ENCODE measurements around the gene SPRY4.

SPRY4 gene

GRCh38 chr5:142281008-142281367, 43.8 kb downstream of the SPRY4 start:
- no peak overlapping the region for H3K27ac ChIP-seq (replicated peaks)
- no peaks in the 10 kb centered on the region for H3K27me3 ChIP-seq (ENCODE audit: insufficient read depth, poor library complexity, severe bottlenecking)
- H3K4me3 ChIP-seq (replicated peaks; ENCODE audit: insufficient read depth, low read length): no peak overlapping the region
- no peak for DNase-seq (ENCODE audit: low read depth in 1 of 2, low spot score in 1 of 2)
- TF ChIP-seq POLR2AphosphoS5 (IDR thresholded peaks at IDR 0.05; ENCODE audit: low read depth) (no peak), GABPA (IDR thresholded peaks at IDR 0.05; ENCODE audit: low read depth) (no peak), CTCF (IDR thresholded peaks at IDR 0.05; ENCODE audit: insufficient read depth, low read length) (no peak), SPI1 (IDR thresholded peaks at IDR 0.05; ENCODE audit: borderline replicate concordance, low read depth) (no peak)
- TF ChIP-seq, protein P1, sequence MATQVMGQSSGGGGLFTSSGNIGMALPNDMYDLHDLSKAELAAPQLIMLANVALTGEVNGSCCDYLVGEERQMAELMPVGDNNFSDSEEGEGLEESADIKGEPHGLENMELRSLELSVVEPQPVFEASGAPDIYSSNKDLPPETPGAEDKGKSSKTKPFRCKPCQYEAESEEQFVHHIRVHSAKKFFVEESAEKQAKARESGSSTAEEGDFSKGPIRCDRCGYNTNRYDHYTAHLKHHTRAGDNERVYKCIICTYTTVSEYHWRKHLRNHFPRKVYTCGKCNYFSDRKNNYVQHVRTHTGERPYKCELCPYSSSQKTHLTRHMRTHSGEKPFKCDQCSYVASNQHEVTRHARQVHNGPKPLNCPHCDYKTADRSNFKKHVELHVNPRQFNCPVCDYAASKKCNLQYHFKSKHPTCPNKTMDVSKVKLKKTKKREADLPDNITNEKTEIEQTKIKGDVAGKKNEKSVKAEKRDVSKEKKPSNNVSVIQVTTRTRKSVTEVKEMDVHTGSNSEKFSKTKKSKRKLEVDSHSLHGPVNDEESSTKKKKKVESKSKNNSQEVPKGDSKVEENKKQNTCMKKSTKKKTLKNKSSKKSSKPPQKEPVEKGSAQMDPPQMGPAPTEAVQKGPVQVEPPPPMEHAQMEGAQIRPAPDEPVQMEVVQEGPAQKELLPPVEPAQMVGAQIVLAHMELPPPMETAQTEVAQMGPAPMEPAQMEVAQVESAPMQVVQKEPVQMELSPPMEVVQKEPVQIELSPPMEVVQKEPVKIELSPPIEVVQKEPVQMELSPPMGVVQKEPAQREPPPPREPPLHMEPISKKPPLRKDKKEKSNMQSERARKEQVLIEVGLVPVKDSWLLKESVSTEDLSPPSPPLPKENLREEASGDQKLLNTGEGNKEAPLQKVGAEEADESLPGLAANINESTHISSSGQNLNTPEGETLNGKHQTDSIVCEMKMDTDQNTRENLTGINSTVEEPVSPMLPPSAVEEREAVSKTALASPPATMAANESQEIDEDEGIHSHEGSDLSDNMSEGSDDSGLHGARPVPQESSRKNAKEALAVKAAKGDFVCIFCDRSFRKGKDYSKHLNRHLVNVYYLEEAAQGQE (IDR thresholded peaks at IDR 0.05; ENCODE audit: insufficient replicate concordance, low read depth): no peak

DNA sequence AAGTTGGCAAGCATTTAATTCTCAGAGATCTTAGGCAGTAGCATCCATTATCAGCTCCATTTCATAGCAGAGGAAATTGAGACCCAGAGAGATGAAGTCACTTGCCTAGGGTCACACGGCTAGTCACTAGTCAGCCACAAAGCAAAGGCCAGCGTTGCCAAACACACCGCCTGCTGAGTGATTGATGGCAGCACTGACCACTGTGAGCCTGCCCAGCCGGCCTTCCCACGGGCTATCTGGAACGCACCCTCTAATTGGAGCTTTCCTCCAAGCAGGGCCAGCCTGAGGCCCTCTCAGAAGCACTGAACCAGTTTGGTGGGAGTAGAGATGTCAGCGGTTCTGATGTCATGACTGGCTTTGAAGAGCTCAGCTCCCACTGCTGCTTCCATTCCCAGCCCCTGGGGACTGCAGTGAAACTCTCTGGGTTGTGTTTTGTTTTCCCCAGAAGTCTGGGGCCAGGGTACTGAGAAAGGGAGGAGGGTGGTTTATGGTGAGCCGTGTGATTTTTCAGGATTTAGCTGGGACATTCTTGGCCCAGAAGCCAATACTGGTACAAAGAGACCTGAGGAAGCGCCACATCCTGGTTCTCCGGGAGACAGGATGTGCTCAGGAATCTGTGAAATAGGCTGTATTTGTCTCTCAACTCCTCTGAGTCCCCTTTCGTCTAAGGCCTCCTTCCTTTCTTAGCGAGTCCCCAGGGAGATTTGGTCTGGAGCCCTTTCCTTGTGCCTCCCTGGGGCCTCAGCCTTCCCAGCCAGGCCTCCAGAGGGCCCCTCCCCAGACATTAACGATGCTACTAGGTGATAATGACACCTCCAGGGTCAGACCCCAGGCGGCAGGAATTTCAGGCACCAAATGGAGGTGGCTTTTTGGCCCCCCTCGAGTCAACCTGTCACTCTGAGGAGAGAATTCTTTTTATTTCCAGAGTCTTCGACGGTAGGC, 44.5 kb downstream of the SPRY4 start:
- DNase-seq (ENCODE audit: low read depth in 1 of 2, low spot score in 1 of 2): no peak
- Histone ChIP-seq H3K4me3 (replicated peaks; ENCODE audit: insufficient read depth, low read length) (no peak overlapping the region), H3K27ac (replicated peaks) (no peak overlapping the region), H3K27me3 (ENCODE audit: insufficient read depth, poor library complexity, severe bottlenecking) (no peaks in the 10 kb centered on the region)
- no peak for TF ChIP-seq POLR2AphosphoS5 (IDR thresholded peaks at IDR 0.05; ENCODE audit: low read depth)
- no peak for TF ChIP-seq CTCF (IDR thresholded peaks at IDR 0.05; ENCODE audit: insufficient read depth, low read length)
- TF ChIP-seq SPI1 (IDR thresholded peaks at IDR 0.05; ENCODE audit: borderline replicate concordance, low read depth): no peak
- TF ChIP-seq GABPA (IDR thresholded peaks at IDR 0.05; ENCODE audit: low read depth): no peak
- TF ChIP-seq, protein P1 (IDR thresholded peaks at IDR 0.05; ENCODE audit: insufficient replicate concordance, low read depth): no peak

- Histone ChIP-seq H3K27ac (replicated peaks) (no peak overlapping the region), H3K27me3 (ENCODE audit: insufficient read depth, poor library complexity, severe bottlenecking) (no peaks in the 10 kb centered on the region), H3K4me3 (replicated peaks; ENCODE audit: insufficient read depth, low read length) (no peak overlapping the region)
- no peak for DNase-seq (ENCODE audit: low read depth in 1 of 2, low spot score in 1 of 2)
- TF ChIP-seq SPI1 (IDR thresholded peaks at IDR 0.05; ENCODE audit: borderline replicate concordance, low read depth) (no peak), GABPA (IDR thresholded peaks at IDR 0.05; ENCODE audit: low read depth) (no peak)
- TF ChIP-seq, protein P1 (IDR thresholded peaks at IDR 0.05; ENCODE audit: insufficient replicate concordance, low read depth): no peak
These were observed 46.2 kb downstream of the SPRY4 start for GRCh38 chr5:142278627-142279026.
